GM21515 (cell line): ENCODE results near the gene IGDCC3.

Experiments
- ATAC-seq: cut with Tn5 transposase; IDR thresholded peaks from one replicate; pipeline ENCODE4 v1.9.1; 2021; ENCODE audit not compliant: unreplicated experiment

The IGDCC3 gene

GRCh38 chr15:65388306-65389080 lies 10.7 kb upstream of the IGDCC3 start:
- ATAC-seq, result no peak

GRCh38 chr15:65386886-65387285 lies 9.1 kb upstream of the IGDCC3 start:
- ATAC-seq, result no peak

GRCh38 chr15:65386376-65386775 lies 8.6 kb upstream of the IGDCC3 start:
- ATAC-seq, result no peak

GRCh38 chr15:65385870-65386258 lies 8.1 kb upstream of the IGDCC3 start:
- no peak for ATAC-seq

- no peak for ATAC-seq
Observed at GRCh38 chr15:65384895-65385869, 7.4 kb upstream of the IGDCC3 start.

GRCh38 chr15:65384505-65384894 lies 6.7 kb upstream of the IGDCC3 start:
- ATAC-seq, result no peak

- ATAC-seq, result no peak
Observed at GRCh38 chr15:65383991-65384390, 6.2 kb upstream of the IGDCC3 start.

GRCh38 chr15:65383456-65383855 lies 5.7 kb upstream of the IGDCC3 start:
- no peak for ATAC-seq

- ATAC-seq, result no peak
Observed at GRCh38 chr15:65382921-65383320, 5.1 kb upstream of the IGDCC3 start.

- no peak for ATAC-seq
Observed at GRCh38 chr15:65382146-65382491, 4.3 kb upstream of the IGDCC3 start.

- ATAC-seq, result no peak
Observed at GRCh38 chr15:65381445-65382145, 3.8 kb upstream of the IGDCC3 start.

GRCh38 chr15:65379986-65380385 lies 2.2 kb upstream of the IGDCC3 start:
- ATAC-seq, result no peak

GRCh38 chr15:65377105-65377975 lies 462 bp downstream of the IGDCC3 start:
- no peak for ATAC-seq

- ATAC-seq, result no peak
Observed at GRCh38 chr15:65376767-65377104, 1.1 kb downstream of the IGDCC3 start.

GRCh38 chr15:65375871-65376607 lies 1.8 kb downstream of the IGDCC3 start:
- no peak for ATAC-seq

GRCh38 chr15:65374821-65375401 lies 2.9 kb downstream of the IGDCC3 start:
- no peak for ATAC-seq

GRCh38 chr15:65374334-65374733 lies 3.5 kb downstream of the IGDCC3 start:
- no peak for ATAC-seq

GRCh38 chr15:65373163-65373651 lies 4.6 kb downstream of the IGDCC3 start:
- ATAC-seq, result no peak

- ATAC-seq, result no peak
Observed at GRCh38 chr15:65372787-65373067, 5.1 kb downstream of the IGDCC3 start.
